ENCODE data around the gene KIF21B.

KIF21B gene

GRCh38 chr1:200991097-200991614 is 32.4 kb downstream of the KIF21B start:
- no peak for DNase-seq (ENCODE audit: low spot score)

DNA sequence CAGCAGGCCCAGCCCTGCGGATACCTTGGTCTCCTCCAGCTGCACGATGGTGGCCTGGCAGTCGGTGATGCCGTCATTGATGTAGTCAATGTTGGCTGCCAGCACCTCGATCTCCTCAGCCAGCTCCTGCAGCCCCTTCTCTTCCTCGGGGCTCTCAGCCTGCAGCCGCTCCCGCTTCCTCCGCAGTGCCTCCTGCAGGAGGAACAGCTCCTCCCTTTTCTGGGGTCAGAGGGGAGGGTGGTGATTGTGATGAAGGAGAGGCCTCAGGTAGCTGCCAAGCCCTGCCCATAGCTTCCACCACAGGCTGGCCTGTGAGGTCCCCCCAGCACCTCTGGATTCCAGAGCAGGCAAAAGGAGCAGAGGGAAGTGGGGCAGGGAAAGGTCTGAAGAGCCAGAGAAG is 33.4 kb downstream of the KIF21B start:
- DNase-seq (ENCODE audit: low spot score), result no peak

DNA sequence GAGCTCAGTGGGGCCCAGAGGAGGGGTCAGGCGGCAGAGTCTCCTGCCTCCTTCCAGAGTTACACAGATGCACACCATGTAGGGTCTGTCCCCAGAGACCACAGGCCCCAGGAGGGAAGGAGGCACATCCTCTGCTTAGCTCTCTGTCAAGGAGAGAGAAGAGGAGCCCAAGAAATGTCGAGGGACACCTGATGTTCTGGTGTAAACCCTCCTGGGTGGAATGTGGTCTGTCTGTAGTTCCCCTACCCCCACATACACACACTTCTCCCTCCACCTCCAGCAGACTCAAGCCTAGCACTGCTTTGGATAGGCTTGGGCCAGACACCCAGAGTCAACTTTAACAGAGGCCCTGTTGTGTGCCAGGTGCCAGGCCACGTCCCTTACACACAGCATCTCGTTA is 34.2 kb downstream of the KIF21B start:
- no peak for DNase-seq (ENCODE audit: low spot score)

GRCh38 chr1:200988693-200989092 is 34.8 kb downstream of the KIF21B start:
- DNase-seq (ENCODE audit: low spot score), result no peak

- no peak for DNase-seq (ENCODE audit: low spot score)
These were observed 38.0 kb downstream of the KIF21B start for GRCh38 chr1:200985481-200985880.

DNA sequence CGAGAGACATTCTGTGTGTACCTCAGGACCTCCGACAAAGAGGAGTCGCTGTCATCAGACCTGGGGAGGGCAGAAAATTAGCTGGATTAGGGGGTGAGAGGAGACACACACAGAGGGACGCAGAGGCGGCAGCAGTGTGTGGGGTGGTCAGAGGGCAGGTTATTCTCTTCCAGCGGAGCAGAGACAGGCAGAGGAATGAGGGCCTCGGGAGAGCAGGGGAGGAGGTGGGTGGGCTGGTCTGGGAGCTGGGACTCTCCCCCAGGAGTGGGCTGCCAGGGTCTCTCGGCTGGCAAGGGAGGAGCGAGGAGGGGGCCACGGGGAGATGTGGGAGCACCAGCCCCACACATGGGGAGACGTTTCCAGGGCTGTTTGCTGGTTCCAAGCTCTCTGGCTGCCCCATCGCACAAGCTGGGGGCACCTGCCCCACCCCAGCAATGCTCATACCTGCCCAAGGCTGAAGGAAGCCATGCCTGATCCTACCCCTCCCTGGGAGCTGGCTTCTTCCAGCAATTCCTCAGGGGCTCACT is 40.4 kb downstream of the KIF21B start:
- DNase-seq (ENCODE audit: low spot score), result no peak

GRCh38 chr1:200982071-200982945 is 41.2 kb downstream of the KIF21B start:
- DNase-seq (ENCODE audit: low spot score), result no peak

GRCh38 chr1:200981278-200981677 is 42.2 kb downstream of the KIF21B start:
- no peak for DNase-seq (ENCODE audit: low spot score)

GRCh38 chr1:200980873-200981272 is 42.6 kb downstream of the KIF21B start:
- DNase-seq (ENCODE audit: low spot score), result no peak

- no peak for DNase-seq (ENCODE audit: low spot score)
These were observed 43.1 kb downstream of the KIF21B start for GRCh38 chr1:200980452-200980772.

DNA sequence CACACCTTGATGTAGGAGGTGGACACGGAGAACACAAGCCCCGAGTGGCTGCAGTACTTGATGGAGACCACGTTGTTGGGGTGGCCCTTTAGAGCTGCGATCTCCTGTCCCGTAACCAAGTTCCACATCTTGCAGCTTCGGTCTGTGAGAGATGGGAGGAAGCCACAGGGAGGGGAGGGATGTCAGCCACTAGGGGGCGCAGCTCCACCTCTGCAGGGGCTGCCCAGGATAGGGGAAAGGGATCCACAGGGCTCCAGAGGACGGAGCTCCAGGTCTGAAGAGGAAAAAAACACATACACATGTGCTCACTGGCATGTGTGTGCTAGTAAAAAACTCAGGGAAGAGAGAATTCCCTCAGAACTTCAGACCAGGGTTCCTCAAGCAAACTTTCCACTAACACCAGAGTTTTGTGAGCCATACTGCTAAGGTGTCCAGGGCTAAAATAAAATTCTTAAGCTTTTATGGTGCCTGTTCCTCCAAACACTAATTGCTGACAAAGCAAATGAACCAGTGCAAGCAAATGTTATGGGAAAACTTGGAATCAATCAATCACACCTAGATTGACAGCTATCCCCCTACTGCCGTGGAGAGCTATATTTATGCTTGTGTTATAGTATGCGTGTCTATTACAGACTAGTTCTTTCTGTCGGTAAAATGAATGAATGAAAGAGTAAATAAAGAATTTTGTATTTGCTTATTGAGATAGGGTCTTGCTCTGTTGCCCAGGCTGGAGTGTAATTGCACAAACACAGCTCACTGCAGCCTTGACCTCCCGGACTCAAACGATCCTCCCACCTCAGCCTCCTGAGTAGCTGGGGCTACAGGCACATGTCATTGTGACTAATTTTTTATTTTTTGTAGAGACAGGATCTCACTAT is 43.7 kb downstream of the KIF21B start:
- peak; percentile 58 for DNase-seq (ENCODE audit: low spot score)

DNA sequence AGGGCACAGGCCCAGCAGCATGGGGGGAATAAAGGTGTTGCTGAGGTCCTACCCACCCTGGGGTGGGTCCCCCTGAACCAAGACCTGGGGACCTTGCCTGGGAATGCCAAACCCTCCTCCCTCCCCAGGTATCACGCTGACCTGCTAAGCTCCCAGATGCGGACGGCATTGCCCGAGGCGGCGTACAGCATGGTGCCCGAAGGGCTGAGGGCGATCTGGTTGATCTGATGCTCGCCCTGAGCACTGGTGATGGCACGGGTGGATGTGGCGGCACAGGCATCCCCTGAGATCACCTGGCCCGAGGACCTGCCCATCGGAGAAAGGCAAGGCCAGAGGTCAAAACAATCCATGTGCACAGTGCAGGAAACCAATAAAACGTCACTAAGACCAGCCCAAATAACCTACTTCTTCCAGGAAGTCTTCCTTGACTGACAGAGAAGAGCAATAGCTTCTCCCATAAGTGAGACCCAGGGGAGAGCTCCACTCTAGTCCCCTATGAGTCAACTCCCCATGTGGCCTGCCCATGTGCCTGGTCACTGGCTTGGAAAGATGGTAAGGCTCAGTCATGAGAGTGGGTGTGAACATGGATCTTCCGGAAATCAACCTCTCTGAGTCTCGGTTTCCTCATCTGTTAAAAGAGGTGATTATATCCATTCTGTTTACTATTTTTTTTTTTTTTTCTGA is 46.3 kb downstream of the KIF21B start:
- no peak for DNase-seq (ENCODE audit: low spot score)

DNA sequence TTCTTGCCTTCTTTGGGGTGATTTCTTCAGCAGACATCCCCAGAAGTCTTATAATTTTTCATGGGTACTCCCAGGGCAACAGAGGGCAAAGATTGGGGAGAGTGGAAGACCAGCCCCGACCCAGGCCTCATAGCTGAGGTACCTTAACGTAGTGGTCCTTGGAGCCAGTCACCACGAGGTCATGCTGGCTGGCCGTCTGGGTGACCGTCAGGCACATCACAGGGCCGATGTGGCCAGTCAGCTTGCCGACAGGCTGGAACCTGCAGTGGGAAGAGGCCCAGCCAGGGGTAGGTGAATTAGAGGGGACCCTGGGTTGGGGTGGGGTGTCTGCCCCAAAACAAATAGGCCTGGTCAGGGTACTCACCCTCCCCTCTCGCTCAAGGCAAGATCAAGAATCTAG is 46.9 kb downstream of the KIF21B start:
- no peak for DNase-seq (ENCODE audit: low spot score)

DNA sequence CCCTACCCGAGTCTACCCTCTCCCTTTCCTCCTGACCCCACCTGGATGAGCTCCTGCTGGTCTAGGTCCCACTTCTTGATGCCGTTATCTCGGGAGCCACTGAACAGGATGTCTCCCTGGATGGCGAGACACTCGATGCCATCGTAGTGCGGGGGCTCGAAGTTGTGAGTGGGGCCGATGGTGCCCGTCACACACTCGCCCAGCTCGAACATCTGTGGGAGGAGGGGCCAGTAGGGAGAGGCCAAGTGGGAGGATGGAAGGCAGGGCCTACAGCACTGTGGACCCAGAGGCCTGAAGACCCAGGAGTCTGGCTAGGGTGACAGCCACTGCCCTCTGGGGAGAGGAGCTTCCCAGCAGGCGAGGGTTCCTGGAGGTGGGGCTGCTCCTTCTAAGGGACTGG is 48.1 kb downstream of the KIF21B start:
- DNase-seq (ENCODE audit: low spot score), result no peak

DNA sequence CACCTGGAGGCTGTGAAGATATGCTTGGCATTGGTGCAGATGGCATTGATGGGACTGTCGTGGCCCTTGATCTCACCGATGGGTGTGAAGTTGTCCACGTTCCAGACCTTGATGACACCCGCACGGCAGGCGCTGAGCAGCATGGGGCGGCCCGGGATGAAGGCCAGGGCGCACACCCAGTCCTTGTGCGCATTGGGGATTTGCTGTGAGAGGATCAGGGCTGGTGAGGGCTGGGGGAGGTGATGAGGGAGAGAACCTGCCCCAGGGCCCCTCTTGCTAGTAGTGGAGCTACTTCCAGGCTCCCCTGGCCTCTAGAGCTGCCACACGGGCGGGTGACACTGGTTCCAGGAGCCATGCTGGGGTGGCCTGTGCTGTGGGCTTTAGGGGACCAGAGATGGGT is 48.8 kb downstream of the KIF21B start:
- no peak for DNase-seq (ENCODE audit: low spot score)

DNA sequence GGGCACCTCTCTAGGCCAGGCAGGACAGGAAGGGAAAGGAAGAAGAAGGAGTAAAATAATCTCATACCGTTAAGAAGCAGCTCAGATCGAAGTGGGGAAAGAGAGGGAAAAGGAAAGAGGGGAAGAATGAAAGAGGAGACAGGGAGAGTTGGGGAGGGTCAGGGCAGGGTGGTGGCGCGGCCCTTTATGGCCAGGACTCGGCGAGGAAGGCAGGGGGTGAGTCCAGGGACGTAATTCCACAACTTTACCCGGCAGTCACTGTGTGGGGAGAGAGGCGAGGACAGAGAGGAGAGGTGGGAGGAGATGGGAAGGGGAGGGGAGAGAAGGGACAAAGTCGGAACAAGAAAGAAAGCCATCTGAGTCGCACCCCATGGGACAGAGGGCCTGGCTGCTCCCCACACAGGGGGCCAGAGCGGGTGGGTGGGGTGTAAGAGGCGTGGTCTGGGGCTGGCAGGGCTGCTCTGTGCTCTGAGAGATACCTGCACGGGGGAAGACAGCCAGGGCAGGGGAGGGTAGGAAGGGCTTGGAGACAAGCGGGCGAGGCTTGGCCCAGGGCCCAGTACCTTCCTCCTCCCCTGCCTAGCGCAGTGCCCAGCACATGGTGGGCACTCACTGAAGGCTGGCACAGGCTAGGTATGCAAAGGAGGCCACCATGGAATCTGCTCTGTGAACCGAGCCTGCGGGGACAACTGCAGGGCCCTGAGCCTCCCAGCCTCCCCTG is 49.4 kb downstream of the KIF21B start:
- DNase-seq (ENCODE audit: low spot score), result no peak

- DNase-seq (ENCODE audit: low spot score), result no peak
These were observed 50.4 kb downstream of the KIF21B start for GRCh38 chr1:200972985-200973742.

DNA sequence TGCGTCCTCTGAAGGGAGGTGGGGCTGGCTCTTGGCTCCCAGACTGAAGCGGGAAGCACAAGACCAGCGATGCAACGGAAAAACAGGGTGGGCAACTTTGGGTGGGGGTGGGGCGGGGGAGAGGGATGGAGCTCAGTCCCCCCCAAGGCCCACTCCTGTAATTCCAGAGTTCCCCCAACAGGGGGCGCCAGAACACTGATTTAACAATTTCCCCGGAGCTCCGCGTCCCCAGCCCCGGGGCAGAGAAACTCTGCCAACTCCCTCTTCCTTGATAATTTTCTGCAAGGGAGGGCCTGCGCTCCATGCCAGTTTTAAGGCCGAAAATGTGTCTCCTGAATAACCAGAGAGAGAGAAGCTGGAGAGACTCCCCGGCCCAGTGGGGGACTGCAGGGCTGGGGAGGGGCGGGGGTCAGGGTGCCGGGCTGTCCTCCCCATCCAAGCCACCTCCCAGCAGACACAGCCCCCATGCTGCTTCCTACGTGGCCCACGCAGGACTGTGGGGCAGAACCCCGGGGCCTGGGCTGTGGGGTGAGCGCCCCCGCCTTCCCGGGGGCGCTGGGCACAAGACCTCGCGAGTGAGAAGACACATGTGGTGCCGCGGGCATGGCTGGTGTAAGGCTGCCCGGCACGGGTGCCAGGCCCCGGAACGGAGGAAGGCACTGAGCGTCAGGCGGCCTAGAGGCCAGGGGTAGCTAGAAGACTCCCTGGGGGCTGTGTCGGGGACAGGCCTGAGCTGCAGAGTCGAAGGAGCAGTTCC is 51.4 kb downstream of the KIF21B start:
- peak; percentile 63 for DNase-seq (ENCODE audit: low spot score)

DNA sequence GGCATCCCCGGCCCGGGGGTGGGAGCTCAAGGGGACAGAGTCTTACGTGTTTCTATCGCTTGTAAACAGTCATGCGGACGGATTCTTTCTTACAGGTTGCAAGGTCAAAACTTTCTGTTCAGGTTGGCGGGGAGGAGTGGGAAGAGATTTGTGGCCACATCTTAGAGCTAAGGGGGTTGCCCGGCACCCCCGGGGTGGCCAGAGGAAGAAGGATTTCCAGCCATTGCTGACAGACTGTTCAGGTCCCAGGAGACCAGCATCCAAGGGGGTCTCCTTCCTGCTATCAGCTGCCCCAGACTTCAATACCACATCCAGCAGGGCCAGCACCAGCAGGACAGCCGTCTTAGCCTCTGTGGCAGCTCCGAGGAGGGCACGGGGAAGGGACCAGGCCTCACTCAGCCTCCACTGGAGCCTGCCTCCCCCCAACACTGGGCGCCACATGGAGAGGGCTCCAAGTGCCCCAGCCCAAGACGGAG is 52.0 kb downstream of the KIF21B start:
- DNase-seq (ENCODE audit: low spot score), result no peak

Data from CD4-positive, alpha-beta T cell treated with Interleukin-15 for 4 hours (primary cell).